ENCODE results near the gene PRSS57.
"Not testable (repeated sequence)": the region's sequence is repeated elsewhere in the genome, so short reads cannot be mapped to it uniquely, and the experiment has no call there.

Gene PRSS57

DNA sequence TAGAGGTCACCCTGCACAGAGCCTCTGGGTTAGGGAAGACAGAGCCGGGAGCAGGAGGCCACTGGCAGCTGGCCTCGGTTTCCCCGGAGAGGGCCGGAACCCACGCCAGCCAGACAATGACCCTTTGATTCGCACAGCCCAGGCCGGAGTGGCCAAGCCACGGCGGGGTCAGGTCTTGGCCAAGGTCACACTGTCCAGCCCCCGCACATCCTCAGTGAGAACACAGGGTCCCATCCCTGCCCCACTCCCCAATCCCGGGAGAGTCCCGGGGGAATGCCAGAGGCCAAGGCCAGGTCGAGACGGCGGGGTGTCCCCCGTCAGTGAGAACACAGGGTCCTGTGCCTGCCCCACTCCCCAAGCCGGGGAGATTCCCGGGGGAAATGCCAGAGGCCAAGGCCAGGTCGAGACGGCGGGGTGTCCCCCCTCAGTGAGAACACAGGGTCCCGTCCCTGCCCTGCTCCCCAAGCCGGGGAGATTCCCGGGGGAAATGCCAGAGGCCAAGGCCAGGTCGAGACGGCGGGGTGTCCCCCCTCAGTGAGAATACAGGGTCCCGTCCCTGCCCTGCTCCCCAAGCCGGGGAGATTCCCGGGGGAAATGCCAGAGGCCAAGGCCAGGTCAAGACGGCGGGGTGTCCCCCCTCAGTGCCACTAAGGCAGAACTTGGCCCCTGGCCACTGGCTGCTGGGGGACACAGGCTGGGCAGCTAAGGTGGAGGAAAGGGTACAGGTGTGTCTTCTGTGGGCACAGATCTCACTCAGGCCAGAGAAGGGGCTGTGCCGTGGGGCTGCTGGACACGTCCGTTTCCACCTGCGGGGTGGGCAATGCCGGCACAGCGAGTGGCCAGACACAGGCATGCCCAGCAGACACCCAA lies 20.7 kb downstream of the PRSS57 start:
- no peak for DNase-seq (ENCODE audit: low read depth in 3 of 3)

DNA sequence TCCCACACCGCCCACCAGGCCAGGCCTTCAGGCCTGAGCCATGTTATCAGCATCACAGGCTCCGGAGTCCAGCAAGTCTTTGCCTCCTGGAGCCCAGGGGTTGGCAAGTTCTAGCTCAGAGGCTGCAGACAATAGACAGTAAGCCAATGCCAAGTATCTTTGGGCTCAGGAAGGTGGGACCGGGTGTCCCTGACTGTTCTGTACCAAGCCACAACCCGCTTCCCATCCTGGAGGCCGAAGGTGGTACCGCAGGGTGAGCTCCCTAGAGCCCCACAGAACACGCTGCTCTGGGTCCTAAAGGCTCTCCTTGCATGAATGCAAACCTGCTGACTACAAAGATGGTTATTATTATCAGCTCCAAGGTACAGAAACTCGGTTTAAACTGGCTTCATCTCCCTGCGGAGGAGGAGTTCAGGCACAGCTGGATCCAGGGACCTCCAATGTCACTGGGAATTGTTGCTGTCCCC lies 24.6 kb downstream of the PRSS57 start:
- no peak for DNase-seq (ENCODE audit: low read depth in 3 of 3)

DNA sequence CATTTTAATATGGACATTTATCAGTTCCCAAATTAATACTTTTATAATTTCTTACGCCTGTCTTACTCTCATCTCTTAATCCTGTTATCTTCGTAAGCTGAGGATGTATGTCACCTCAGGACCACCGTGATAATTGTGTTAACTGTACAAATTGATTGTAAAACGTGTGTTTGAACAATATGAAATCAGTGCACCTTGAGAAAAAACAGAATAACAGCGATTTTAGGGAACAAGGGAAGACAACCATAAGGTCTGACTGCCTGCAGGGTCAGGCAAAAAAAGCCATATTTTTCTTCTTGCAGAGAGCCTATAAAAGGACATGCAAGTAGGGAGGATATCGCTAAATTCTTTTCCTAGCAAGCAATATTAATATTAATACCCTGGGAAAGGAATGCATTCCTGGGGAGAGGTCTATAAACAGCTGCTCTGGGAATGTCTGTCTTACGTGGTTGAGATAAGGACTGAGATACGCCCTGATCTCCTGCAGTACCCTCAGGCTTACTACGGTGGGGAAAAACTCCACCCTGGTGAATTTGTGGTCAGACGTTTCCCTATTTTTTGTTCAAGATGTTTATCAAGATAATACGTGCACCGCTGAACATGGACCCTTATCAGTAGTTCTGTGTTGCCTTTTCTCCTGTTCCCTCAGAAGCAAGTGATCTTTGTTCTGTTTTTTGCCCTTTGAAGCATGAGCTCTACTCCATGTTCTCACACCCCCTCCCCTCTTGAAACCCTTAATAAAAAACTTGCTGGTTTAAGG lies 26.4 kb downstream of the PRSS57 start:
- DNase-seq (ENCODE audit: low read depth in 3 of 3): not testable (repeated sequence)

GRCh38 chr19:666985-667573 lies 28.2 kb downstream of the PRSS57 start:
- DNase-seq (ENCODE audit: low read depth in 3 of 3): not testable (repeated sequence)

- DNase-seq (ENCODE audit: low read depth in 3 of 3): peak; percentile 61 to 83 (median 77)
These were observed 30.3 kb downstream of the PRSS57 start for GRCh38 chr19:664913-665443.

GRCh38 chr19:663682-664117 lies 31.6 kb downstream of the PRSS57 start:
- DNase-seq (ENCODE audit: low read depth in 3 of 3): no peak

GRCh38 chr19:662962-663681 lies 32.1 kb downstream of the PRSS57 start, which contains the start of gene RNF126:
TSS of gene RNF126 (minus strand) at chr19:663214. CDS start at chr19:663121, 93 bp downstream.
- peak; percentile 89 to 96 (median 94) for DNase-seq (ENCODE audit: low read depth in 3 of 3)

DNA sequence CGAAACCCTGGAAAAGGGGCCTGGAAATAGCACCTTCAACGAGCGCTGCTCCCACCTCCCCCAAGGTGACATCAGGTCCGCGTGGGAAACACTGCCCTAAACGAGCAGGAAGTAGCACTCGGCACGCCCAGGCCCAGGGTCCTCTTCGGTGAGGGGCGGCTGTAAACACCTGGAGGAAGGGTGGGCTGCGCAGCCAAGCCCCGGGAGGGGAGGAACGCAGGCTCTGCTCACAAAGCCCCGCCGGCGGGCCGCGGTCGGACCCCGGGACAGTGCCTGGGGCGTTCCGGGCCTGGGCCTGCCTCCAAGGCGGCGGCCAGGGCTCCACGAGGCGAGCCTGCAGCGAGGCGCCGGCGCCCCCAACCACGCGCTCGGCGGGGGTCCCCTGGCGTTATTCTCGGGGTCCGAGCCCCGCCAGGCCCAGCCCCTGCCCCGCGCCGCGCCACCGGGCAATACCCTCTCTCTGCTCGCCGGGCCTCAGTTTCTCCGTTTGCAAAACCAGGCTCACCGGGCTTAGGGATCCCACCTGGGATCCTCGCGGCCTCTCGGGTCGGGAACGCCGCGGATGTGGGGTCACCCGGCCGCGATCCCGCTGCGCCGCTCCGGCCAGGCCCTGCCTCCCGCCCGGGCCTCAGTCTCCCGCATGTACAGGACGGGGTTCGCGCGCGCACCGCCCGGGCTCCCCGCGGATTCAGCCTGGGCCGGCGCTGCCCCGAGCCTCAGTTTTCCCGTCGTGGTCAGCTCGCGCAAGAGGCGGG lies 32.9 kb downstream of the PRSS57 start:
- peak; percentile 35 to 63 (median 49) for DNase-seq (ENCODE audit: low read depth in 3 of 3)

DNA sequence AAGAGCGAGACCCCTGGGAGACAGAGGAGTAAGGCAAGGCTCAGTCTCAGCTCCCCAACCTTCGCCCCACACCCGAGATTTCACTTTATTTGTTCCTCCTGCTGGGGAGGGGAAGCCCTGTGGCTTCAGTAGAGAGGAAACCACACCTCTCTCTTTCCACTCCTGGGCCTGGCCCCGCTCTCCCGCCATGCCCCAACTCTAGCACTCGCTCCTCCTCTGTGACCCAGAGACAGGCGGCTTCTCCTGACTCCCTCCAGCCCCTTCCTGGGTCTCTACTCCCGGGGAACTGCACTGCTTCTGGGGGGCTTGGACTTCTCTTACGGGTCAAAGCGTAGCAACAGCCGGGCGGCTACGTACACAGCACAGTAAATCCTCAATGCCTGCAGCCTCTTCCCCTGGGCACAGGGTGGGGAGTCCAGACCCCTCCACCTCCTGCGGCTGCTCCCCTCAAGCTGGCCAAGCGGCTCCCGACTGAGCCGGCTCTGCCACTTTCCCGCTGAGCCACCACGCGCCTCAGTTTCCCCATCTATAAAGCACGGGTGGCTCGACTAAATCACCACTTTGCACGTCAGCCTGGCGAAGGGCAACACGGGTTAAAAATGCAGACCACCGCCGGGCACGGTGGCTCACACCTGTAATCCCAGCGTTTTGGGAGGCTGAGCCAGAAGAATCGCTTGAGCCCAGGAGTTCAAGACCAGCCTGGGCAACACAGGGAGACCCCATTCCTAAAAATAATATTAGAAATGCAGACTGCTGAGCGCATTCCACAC lies 33.6 kb downstream of the PRSS57 start:
- peak; percentile 28 to 57 (median 48) for DNase-seq (ENCODE audit: low read depth in 3 of 3)

DNA sequence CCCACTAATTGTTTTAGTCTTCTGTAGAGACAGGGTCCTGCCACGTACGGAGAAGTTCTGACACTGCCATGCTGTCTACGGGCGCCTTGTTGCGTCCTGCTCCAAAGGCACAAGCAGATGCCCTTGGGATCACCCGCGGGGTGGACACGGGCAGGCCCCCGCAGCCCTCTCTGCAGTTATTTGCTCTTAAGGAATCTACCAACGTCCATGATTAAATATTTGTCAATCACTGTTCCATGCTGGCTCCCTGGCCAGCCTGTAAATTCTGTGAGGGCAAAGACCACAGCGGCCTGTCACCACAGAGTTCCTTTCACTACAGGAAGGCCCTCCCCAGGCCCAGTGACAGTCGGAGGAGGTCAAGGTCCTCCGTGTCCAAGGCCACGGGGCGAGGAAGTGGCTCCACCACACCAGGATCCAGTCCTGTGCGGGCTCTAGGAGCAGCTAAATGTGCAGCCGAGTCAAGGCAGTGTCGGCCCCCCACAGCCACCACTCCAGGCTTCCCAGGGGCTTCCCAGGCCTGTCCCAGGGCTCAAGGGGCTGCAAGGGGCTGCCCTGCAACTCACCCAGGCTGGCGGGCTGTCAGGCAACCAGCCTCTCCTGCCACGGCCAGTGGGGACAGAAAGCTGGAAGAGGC lies 34.3 kb downstream of the PRSS57 start:
- no peak for DNase-seq (ENCODE audit: low read depth in 3 of 3)

DNA sequence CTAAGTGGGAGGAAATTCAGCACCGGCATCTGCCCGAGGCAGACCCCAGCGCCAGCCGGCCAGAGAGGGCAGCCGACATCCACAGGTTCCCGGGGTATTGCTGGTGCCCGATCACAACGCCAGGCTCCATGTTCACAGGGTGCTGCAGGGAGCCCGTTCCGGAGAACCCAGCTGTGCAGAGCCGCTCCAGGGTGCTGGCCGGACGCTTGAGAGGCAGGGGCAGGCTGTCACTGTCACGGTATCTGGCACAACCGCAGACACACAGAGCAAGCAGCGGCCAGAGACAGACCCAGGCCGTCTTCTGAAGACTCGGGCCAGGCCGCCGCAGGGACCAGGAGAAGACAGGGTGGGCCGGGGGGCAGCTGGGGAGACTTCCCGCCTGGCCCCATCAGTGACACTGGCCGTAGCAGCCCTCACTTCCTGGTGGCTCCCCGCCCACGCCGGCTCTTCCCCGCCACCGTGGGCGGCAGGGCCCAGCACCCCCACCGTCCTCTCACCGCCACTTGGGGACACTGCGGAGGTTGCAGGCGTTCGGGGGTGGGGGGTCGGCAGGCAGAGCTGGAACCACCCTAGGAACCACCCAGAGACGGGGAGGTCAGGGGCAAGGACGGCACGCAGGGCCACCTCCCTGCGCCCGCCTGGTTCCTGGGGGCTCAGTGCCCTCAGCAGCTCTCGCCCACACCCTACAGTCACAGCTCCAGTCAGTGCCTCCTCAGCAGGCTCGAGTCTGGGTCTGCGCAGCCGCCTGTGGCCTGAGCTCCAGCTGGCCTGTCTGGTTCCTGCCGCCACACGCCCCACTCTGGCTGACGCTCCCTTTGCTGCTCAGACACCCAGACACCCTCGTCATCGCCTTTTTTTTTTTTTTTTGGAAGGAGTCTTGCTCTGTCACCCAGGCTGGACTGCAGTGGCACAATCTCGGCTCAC lies 36.1 kb downstream of the PRSS57 start:
- no peak for DNase-seq (ENCODE audit: low read depth in 3 of 3)

DNA sequence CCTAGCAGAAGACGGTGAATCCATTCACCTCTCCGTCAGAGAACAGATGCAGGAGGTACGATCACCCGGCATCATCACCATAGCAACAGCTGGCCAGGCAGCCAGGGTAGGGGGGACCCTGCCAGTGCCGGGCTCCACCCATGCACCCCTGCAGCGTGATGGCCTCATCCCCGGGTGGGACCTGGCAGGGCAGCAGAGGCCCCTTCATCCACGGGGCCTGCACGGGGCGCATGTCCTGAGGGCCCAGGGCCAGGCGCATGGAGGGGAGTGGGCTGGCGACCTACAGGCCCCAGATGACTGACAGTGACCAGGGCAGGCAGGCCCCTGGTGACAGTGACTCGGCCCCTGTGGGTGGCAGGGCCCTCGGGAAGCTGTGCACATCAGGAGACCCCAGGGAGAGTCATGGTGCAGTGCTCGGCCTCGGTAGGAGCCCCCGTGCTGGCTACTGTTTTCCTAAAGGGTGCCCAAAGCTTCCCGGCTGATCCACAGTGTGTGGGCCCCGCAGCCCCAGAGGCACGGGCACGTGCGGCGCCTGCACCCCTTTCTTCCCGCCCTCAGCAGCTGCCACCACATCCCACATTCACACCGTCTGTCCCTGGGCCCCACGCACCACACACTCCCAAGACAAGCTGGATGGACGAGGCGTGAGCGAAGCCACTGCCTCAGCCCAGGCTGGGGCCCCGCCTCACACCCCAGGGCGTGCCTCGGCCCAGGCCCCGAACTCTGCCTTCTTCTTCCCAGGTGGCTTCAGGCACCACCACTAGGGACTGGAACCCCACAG lies 37.0 kb downstream of the PRSS57 start:
- no peak for DNase-seq (ENCODE audit: low read depth in 3 of 3)

DNA sequence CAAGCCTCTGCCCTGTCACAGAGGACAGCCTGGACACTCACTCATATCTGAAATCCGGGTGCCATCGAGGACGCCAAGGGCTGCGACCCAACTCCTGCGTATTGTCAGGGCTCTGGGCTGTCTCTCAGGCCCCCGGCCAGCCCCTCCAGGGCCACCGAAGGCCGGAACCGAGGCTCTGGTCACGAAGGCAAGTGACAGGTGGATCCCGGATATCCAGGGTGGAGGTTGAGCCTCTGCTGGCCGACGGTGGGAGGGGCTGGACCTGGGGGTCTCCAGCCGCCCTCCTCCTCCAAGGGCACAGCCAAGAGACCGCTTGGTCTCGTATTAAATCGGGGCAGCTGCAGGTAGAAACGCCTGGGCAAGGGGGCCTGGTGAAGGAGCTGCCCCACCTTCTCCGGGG lies 37.6 kb downstream of the PRSS57 start:
- DNase-seq (ENCODE audit: low read depth in 3 of 3): no peak

DNA sequence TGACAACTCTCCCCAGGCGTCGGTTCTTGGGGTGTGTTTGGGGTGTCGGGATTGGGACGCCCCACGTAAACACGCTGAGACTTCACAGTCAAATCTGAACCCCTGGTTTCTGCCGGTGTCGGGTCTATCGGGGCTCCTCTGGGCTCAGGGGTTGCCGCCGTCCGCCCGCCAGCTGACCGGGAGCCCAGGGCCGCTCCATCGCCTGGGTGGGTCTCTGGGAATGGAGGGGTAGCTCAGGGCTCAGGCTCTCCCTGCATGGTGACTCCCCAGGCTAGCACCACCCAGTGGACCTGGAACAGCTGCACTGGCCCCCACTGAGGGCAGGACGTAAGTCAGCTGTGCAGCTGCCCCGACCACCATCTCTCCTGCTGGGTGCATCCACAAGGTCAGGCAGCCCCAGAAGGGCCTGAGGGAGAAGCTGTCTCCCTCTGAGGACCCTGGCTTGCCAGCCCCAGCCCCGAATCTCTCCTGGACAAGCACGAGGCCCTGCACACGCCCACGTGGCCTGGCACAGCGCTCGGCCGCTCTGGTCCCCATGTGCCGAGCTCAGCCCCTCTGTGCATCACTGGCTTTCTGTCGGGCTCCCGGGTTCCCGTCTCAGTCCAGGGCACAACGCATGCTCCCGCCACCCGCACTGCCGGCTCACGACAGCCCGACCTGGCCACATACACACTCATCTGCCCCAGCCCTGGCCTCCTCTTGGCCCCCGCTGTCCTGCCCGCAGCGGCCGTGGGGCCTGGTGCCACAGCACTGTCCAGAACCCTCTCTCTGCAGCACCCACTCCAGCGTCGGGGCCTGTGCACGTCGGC lies 38.3 kb downstream of the PRSS57 start:
- no peak for DNase-seq (ENCODE audit: low read depth in 3 of 3)

DNA sequence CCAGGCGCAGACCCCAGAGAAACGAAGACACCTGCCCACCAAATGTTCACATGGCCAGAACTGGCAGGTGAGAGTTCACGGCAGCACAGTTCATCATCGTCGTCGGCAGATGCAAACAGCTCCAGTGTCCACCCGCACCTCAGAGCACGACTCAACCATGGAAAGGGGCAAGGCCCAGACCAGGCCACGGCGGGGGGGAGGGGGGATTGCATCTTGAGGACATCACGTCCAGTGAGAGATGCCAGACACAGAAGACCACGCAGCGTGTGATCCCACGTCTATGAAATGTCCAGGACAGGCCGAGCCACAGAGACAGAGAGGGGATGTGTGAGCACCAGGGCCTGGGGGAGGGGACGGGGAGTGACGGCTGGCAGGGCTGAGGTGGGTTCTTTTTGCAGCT lies 39.6 kb downstream of the PRSS57 start:
- DNase-seq (ENCODE audit: low read depth in 3 of 3): no peak

DNA sequence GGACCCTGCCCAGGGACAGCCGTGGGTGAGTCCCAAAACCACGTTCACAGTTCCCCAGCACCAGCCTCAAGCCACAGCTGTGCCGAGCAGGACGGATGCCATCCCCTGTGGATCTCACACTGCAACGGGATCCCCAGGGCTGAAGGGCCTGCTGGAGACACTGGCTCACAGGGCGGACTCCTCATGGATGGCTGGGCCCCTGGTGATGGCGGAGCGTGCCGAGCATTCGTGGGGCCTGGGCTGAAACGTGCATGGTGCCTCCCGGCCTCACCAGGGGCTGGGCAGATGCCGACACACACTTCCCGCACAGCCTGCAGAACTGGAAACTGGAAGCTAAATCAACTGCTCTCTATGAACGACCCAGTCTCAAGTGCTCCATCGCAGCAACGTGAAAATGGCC lies 41.8 kb downstream of the PRSS57 start:
- no peak for DNase-seq (ENCODE audit: low read depth in 3 of 3)
